GM12874 (cell line): ENCODE measurements around the gene ARID4B.

Experiments used
- CTCF ChIP-seq: IDR thresholded peaks from 2 replicates; pipeline ENCODE4 v1.5.1; 2011; ENCODE audit warnings: low read depth, mild to moderate bottlenecking, control low read depth, low read length, moderate library complexity; ENCODE audit not compliant: insufficient read depth

ARID4B gene

GRCh38 chr1:235207209-235207565 lies 120.8 kb downstream of the ARID4B start:
- TF ChIP-seq CTCF = no peak

- TF ChIP-seq CTCF = no peak
Measured at GRCh38 chr1:235206533-235207208, 121.3 kb downstream of the ARID4B start.

GRCh38 chr1:235205687-235206086 lies 122.3 kb downstream of the ARID4B start:
- TF ChIP-seq CTCF = no peak

- no peak for TF ChIP-seq CTCF
Measured at GRCh38 chr1:235203428-235203827, 124.6 kb downstream of the ARID4B start.

- TF ChIP-seq CTCF = no peak
Measured at GRCh38 chr1:235199441-235199840, 128.5 kb downstream of the ARID4B start.

GRCh38 chr1:235190431-235190830 lies 137.5 kb downstream of the ARID4B start:
- TF ChIP-seq CTCF = no peak

- no peak for TF ChIP-seq CTCF
Measured at GRCh38 chr1:235187316-235187715, 140.7 kb downstream of the ARID4B start.
